Measurements from ENCODE around the gene MAP3K4.

Gene MAP3K4

GRCh38 chr6:161057103-161058091 is 65.8 kb downstream of the MAP3K4 start:
- H3K27me3 Mint-ChIP-seq (ENCODE audit: low read depth) = no peaks in the 10 kb centered on the region
- peaks cover 3% of the 10 kb centered on the region for H3K36me3 Mint-ChIP-seq (ENCODE audit: low read depth)
- H3K4me1 Mint-ChIP-seq (ENCODE audit: low read depth) = no peaks in the 10 kb centered on the region
- H3K9me3 Mint-ChIP-seq = no peaks in the 10 kb centered on the region
- H3K4me3 Mint-ChIP-seq = no peak overlapping the region
- H3K27ac Mint-ChIP-seq = no peak overlapping the region

- no peak overlapping the region for H3K4me3 Mint-ChIP-seq
- H3K36me3 Mint-ChIP-seq (ENCODE audit: low read depth) = peaks cover 3% of the 10 kb centered on the region
- H3K9me3 Mint-ChIP-seq = no peaks in the 10 kb centered on the region
- no peaks in the 10 kb centered on the region for H3K4me1 Mint-ChIP-seq (ENCODE audit: low read depth)
- H3K27me3 Mint-ChIP-seq (ENCODE audit: low read depth) = no peaks in the 10 kb centered on the region
- H3K27ac Mint-ChIP-seq = no peak overlapping the region
Observed at GRCh38 chr6:161058741-161059140, 67.2 kb downstream of the MAP3K4 start.

GRCh38 chr6:161061576-161061975 is 70.0 kb downstream of the MAP3K4 start:
- Mint-ChIP-seq H3K27ac (no peak overlapping the region), H3K4me3 (no peak overlapping the region), H3K27me3 (ENCODE audit: low read depth) (no peaks in the 10 kb centered on the region), H3K4me1 (ENCODE audit: low read depth) (no peaks in the 10 kb centered on the region), H3K9me3 (no peaks in the 10 kb centered on the region), H3K36me3 (ENCODE audit: low read depth) (no peaks in the 10 kb centered on the region)

GRCh38 chr6:161064915-161065314 is 73.3 kb downstream of the MAP3K4 start:
- Mint-ChIP-seq H3K27me3 (ENCODE audit: low read depth) (no peaks in the 10 kb centered on the region), H3K9me3 (no peaks in the 10 kb centered on the region), H3K36me3 (ENCODE audit: low read depth) (no peaks in the 10 kb centered on the region), H3K4me3 (no peak overlapping the region), H3K4me1 (ENCODE audit: low read depth) (no peaks in the 10 kb centered on the region), H3K27ac (no peak overlapping the region)

GRCh38 chr6:161066511-161066910 is 74.9 kb downstream of the MAP3K4 start:
- no peaks in the 10 kb centered on the region for H3K4me1 Mint-ChIP-seq (ENCODE audit: low read depth)
- no peak overlapping the region for H3K4me3 Mint-ChIP-seq
- no peaks in the 10 kb centered on the region for H3K36me3 Mint-ChIP-seq (ENCODE audit: low read depth)
- H3K9me3 Mint-ChIP-seq = no peaks in the 10 kb centered on the region
- H3K27ac Mint-ChIP-seq = no peak overlapping the region
- no peaks in the 10 kb centered on the region for H3K27me3 Mint-ChIP-seq (ENCODE audit: low read depth)

- Mint-ChIP-seq H3K4me3 (no peak overlapping the region), H3K27me3 (ENCODE audit: low read depth) (no peaks in the 10 kb centered on the region), H3K27ac (no peak overlapping the region), H3K36me3 (ENCODE audit: low read depth) (no peaks in the 10 kb centered on the region), H3K4me1 (ENCODE audit: low read depth) (no peaks in the 10 kb centered on the region), H3K9me3 (no peaks in the 10 kb centered on the region)
Observed at GRCh38 chr6:161067749-161068148, 76.2 kb downstream of the MAP3K4 start.

GRCh38 chr6:161068321-161068741 is 76.8 kb downstream of the MAP3K4 start:
- Mint-ChIP-seq H3K36me3 (ENCODE audit: low read depth) (peaks cover 2% of the 10 kb centered on the region), H3K4me3 (no peak overlapping the region), H3K27ac (no peak overlapping the region), H3K4me1 (ENCODE audit: low read depth) (no peaks in the 10 kb centered on the region), H3K9me3 (no peaks in the 10 kb centered on the region), H3K27me3 (ENCODE audit: low read depth) (no peaks in the 10 kb centered on the region)

GRCh38 chr6:161073930-161074329 is 82.4 kb downstream of the MAP3K4 start:
- Mint-ChIP-seq H3K4me3 (no peak overlapping the region), H3K27me3 (ENCODE audit: low read depth) (no peaks in the 10 kb centered on the region), H3K4me1 (ENCODE audit: low read depth) (peaks cover 1% of the 10 kb centered on the region), H3K36me3 (ENCODE audit: low read depth) (peaks cover 4% of the 10 kb centered on the region), H3K27ac (no peak overlapping the region), H3K9me3 (no peaks in the 10 kb centered on the region)

GRCh38 chr6:161074496-161075121 is 83.0 kb downstream of the MAP3K4 start:
- Mint-ChIP-seq H3K27ac (no peak overlapping the region), H3K4me1 (ENCODE audit: low read depth) (peaks cover 5% of the 10 kb centered on the region), H3K27me3 (ENCODE audit: low read depth) (no peaks in the 10 kb centered on the region), H3K9me3 (no peaks in the 10 kb centered on the region), H3K4me3 (no peak overlapping the region), H3K36me3 (ENCODE audit: low read depth) (peaks cover 7% of the 10 kb centered on the region)

GRCh38 chr6:161076181-161076677 is 84.7 kb downstream of the MAP3K4 start:
- H3K36me3 Mint-ChIP-seq (ENCODE audit: low read depth) = peaks cover 7% of the 10 kb centered on the region
- H3K27me3 Mint-ChIP-seq (ENCODE audit: low read depth) = no peaks in the 10 kb centered on the region
- H3K4me1 Mint-ChIP-seq (ENCODE audit: low read depth) = peaks cover 12% of the 10 kb centered on the region
- H3K9me3 Mint-ChIP-seq = no peaks in the 10 kb centered on the region
- no peak overlapping the region for H3K4me3 Mint-ChIP-seq
- H3K27ac Mint-ChIP-seq = no peak overlapping the region

- Mint-ChIP-seq H3K36me3 (ENCODE audit: low read depth) (peaks cover 7% of the 10 kb centered on the region), H3K27me3 (ENCODE audit: low read depth) (no peaks in the 10 kb centered on the region), H3K9me3 (no peaks in the 10 kb centered on the region), H3K27ac (peak overlapping the region; percentile 12), H3K4me3 (no peak overlapping the region), H3K4me1 (ENCODE audit: low read depth) (peaks cover 13% of the 10 kb centered on the region)
Observed at GRCh38 chr6:161079566-161080262, 88.1 kb downstream of the MAP3K4 start.

- H3K9me3 Mint-ChIP-seq = no peaks in the 10 kb centered on the region
- H3K27ac Mint-ChIP-seq = no peak overlapping the region
- no peaks in the 10 kb centered on the region for H3K27me3 Mint-ChIP-seq (ENCODE audit: low read depth)
- no peak overlapping the region for H3K4me3 Mint-ChIP-seq
- peaks cover 16% of the 10 kb centered on the region for H3K4me1 Mint-ChIP-seq (ENCODE audit: low read depth)
- peaks cover 11% of the 10 kb centered on the region for H3K36me3 Mint-ChIP-seq (ENCODE audit: low read depth)
Observed at GRCh38 chr6:161080263-161080970, 88.8 kb downstream of the MAP3K4 start.

- H3K36me3 Mint-ChIP-seq (ENCODE audit: low read depth) = peaks cover 13% of the 10 kb centered on the region
- H3K27me3 Mint-ChIP-seq (ENCODE audit: low read depth) = no peaks in the 10 kb centered on the region
- peaks cover 16% of the 10 kb centered on the region for H3K4me1 Mint-ChIP-seq (ENCODE audit: low read depth)
- H3K4me3 Mint-ChIP-seq = no peak overlapping the region
- no peak overlapping the region for H3K27ac Mint-ChIP-seq
- no peaks in the 10 kb centered on the region for H3K9me3 Mint-ChIP-seq
Observed at GRCh38 chr6:161082215-161082614, 90.6 kb downstream of the MAP3K4 start.

- Mint-ChIP-seq H3K4me1 (ENCODE audit: low read depth) (peaks cover 6% of the 10 kb centered on the region), H3K9me3 (no peaks in the 10 kb centered on the region), H3K4me3 (no peak overlapping the region), H3K27me3 (ENCODE audit: low read depth) (no peaks in the 10 kb centered on the region), H3K27ac (no peak overlapping the region), H3K36me3 (ENCODE audit: low read depth) (peaks cover 18% of the 10 kb centered on the region)
Observed at GRCh38 chr6:161085246-161085645, 93.7 kb downstream of the MAP3K4 start.

Measured in T-helper 1 cell treated with Interleukin-12 subunit alpha and Interleukin-12 subunit beta and Interleukin-4 antibody, amounts not matched to agents 30 μg/mL and 1 μg/mL, for 36 hours (primary cell).